ENCODE data around the gene KLKB1.
"Not testable (repeated sequence)": the region's sequence is repeated elsewhere in the genome, so short reads cannot be mapped to it uniquely, and the experiment has no call there.

KLKB1 gene

GRCh38 chr4:186240452-186240847, 13.1 kb downstream of the KLKB1 start:
- no peak overlapping the region for H3K4me3 ChIP-seq
- no peaks in the 10 kb centered on the region for H3K4me1 ChIP-seq
- H3K27me3 ChIP-seq, result no peaks in the 10 kb centered on the region
- H3K27ac ChIP-seq, result no peak overlapping the region
- H3K9ac ChIP-seq, result no peak overlapping the region
- no peaks in the 10 kb centered on the region for H3K36me3 ChIP-seq
- H3K9me3 ChIP-seq (replicated peaks in 1 of 11), result peaks cover 4 to 10% (median 8%) of the 10 kb centered on the region in 11 experiments; a peak in 10 of 22 replicates
- H3K4me2 ChIP-seq, result no peak overlapping the region
- no peak for TF ChIP-seq Cebpa-rat (IDR thresholded peaks at IDR 0.05)
- H4K20me1 ChIP-seq, result no peaks in the 10 kb centered on the region

GRCh38 chr4:186240848-186241491, 13.7 kb downstream of the KLKB1 start:
- Histone ChIP-seq H3K27ac (no peak overlapping the region), H3K27me3 (no peaks in the 10 kb centered on the region), H3K9ac (no peak overlapping the region), H3K9me3 (replicated peaks in 1 of 11) (peaks cover 4 to 14% (median 10%) of the 10 kb centered on the region in 11 experiments; a peak in 10 of 22 replicates), H3K4me3 (no peak overlapping the region), H4K20me1 (no peaks in the 10 kb centered on the region), H3K4me1 (no peaks in the 10 kb centered on the region), H3K4me2 (no peak overlapping the region), H3K36me3 (no peaks in the 10 kb centered on the region)
- TF ChIP-seq Cebpa-rat (IDR thresholded peaks at IDR 0.05), result no peak

GRCh38 chr4:186241616-186242015, 14.3 kb downstream of the KLKB1 start:
- H3K27ac ChIP-seq, result no peak overlapping the region
- no peak for TF ChIP-seq Cebpa-rat (IDR thresholded peaks at IDR 0.05)

GRCh38 chr4:186242031-186242430, 14.7 kb downstream of the KLKB1 start:
- not testable (repeated sequence) for H3K9ac ChIP-seq, H3K4me3 ChIP-seq, H3K36me3 ChIP-seq, H3K27ac ChIP-seq, H3K4me2 ChIP-seq, H3K4me1 ChIP-seq, H3K27me3 ChIP-seq, H4K20me1 ChIP-seq
- peaks cover 4 to 16% (median 10%) of the 10 kb centered on the region in 11 experiments; a peak in 10 of 22 replicates for H3K9me3 ChIP-seq (replicated peaks in 1 of 11)

More at GRCh38 chr4:186241616-186242015, 14.3 kb downstream of the KLKB1 start:
- no peaks in the 10 kb centered on the region for H3K4me1 ChIP-seq
- H3K27me3 ChIP-seq, result no peaks in the 10 kb centered on the region
- no peak overlapping the region for H3K9ac ChIP-seq
- H3K4me3 ChIP-seq, result no peak overlapping the region
- H3K36me3 ChIP-seq, result no peaks in the 10 kb centered on the region
- H3K9me3 ChIP-seq (replicated peaks in 1 of 11), result peaks cover 4 to 16% (median 10%) of the 10 kb centered on the region in 11 experiments; a peak in 10 of 22 replicates
- no peak overlapping the region for H3K4me2 ChIP-seq
- H4K20me1 ChIP-seq, result no peaks in the 10 kb centered on the region

- H3K4me3 ChIP-seq, result no peak overlapping the region
- no peaks in the 10 kb centered on the region for H3K4me1 ChIP-seq
- H3K9me3 ChIP-seq (replicated peaks in 1 of 11), result peaks cover 4 to 16% (median 10%) of the 10 kb centered on the region in 11 experiments; a peak in 10 of 22 replicates
- no peak for TF ChIP-seq Cebpa-rat (IDR thresholded peaks at IDR 0.05)
- H3K27ac ChIP-seq, result no peak overlapping the region
- no peaks in the 10 kb centered on the region for H4K20me1 ChIP-seq
- no peaks in the 10 kb centered on the region for H3K27me3 ChIP-seq
- H3K4me2 ChIP-seq, result no peak overlapping the region
- no peaks in the 10 kb centered on the region for H3K36me3 ChIP-seq
- H3K9ac ChIP-seq, result no peak overlapping the region
These were observed 16.0 kb downstream of the KLKB1 start for GRCh38 chr4:186243331-186243730.

- Histone ChIP-seq H4K20me1 (no peaks in the 10 kb centered on the region), H3K4me2 (no peak overlapping the region), H3K9ac (no peak overlapping the region), H3K4me3 (no peak overlapping the region), H3K9me3 (replicated peaks in 1 of 11) (peaks cover 4 to 16% (median 10%) of the 10 kb centered on the region in 11 experiments; a peak in 10 of 22 replicates), H3K4me1 (no peaks in the 10 kb centered on the region), H3K27me3 (no peaks in the 10 kb centered on the region), H3K27ac (no peak overlapping the region), H3K36me3 (no peaks in the 10 kb centered on the region)
- TF ChIP-seq Cebpa-rat (IDR thresholded peaks at IDR 0.05), result no peak
These were observed 17.5 kb downstream of the KLKB1 start for GRCh38 chr4:186244835-186245234.

- not testable (repeated sequence) for H3K27ac ChIP-seq, H4K20me1 ChIP-seq, H3K4me1 ChIP-seq, H3K9ac ChIP-seq, H3K36me3 ChIP-seq, H3K27me3 ChIP-seq, H3K4me2 ChIP-seq, H3K4me3 ChIP-seq
- peaks cover 4 to 16% (median 10%) of the 10 kb centered on the region in 11 experiments; a peak in 10 of 22 replicates for H3K9me3 ChIP-seq (replicated peaks in 1 of 11)
These were observed 19.9 kb downstream of the KLKB1 start for GRCh38 chr4:186247062-186247752.

GRCh38 chr4:186248643-186249042, 21.3 kb downstream of the KLKB1 start:
- no peaks in the 10 kb centered on the region for H3K36me3 ChIP-seq
- H3K27ac ChIP-seq, result no peak overlapping the region
- H3K4me3 ChIP-seq, result no peak overlapping the region

GRCh38 chr4:186249785-186250754, 22.8 kb downstream of the KLKB1 start:
- Histone ChIP-seq H3K9me3 (replicated peaks in 1 of 11) (peaks cover 0 to 10% (median 4%) of the 10 kb centered on the region in 11 experiments; a peak in 9 of 22 replicates), H3K36me3 (no peaks in the 10 kb centered on the region), H3K27me3 (no peaks in the 10 kb centered on the region), H3K9ac (no peak overlapping the region), H3K4me1 (no peaks in the 10 kb centered on the region), H3K4me2 (no peak overlapping the region), H3K27ac (no peak overlapping the region), H3K4me3 (no peak overlapping the region), H4K20me1 (no peaks in the 10 kb centered on the region)
- TF ChIP-seq Cebpa-rat (IDR thresholded peaks at IDR 0.05), result no peak

More at GRCh38 chr4:186248643-186249042, 21.3 kb downstream of the KLKB1 start:
- no peak for TF ChIP-seq Cebpa-rat (IDR thresholded peaks at IDR 0.05)
- Histone ChIP-seq H3K4me2 (no peak overlapping the region), H4K20me1 (no peaks in the 10 kb centered on the region), H3K4me1 (no peaks in the 10 kb centered on the region), H3K9ac (no peak overlapping the region), H3K27me3 (no peaks in the 10 kb centered on the region), H3K9me3 (replicated peaks in 1 of 11) (peaks cover 4 to 16% (median 10%) of the 10 kb centered on the region in 11 experiments; a peak in 10 of 22 replicates)

All from BLaER1 treated with 17β-estradiol and CSF1 and Interleukin-3, amounts not matched to agents 10 nM and 100 nM (cell line).